ENCODE results near the gene MAPK8IP2. TPM values are rescaled to one million over a fixed set of nuclear protein-coding genes. Genes with fewer than 3 reads are reported as not detected.

Gene MAPK8IP2
- total and polyA plus RNA-seq, 2 of the 13 experiments (the other 11 are each of a cell fraction or from before 2014, with no cell fraction given), result 1.3 to 2.6 TPM

DNA sequence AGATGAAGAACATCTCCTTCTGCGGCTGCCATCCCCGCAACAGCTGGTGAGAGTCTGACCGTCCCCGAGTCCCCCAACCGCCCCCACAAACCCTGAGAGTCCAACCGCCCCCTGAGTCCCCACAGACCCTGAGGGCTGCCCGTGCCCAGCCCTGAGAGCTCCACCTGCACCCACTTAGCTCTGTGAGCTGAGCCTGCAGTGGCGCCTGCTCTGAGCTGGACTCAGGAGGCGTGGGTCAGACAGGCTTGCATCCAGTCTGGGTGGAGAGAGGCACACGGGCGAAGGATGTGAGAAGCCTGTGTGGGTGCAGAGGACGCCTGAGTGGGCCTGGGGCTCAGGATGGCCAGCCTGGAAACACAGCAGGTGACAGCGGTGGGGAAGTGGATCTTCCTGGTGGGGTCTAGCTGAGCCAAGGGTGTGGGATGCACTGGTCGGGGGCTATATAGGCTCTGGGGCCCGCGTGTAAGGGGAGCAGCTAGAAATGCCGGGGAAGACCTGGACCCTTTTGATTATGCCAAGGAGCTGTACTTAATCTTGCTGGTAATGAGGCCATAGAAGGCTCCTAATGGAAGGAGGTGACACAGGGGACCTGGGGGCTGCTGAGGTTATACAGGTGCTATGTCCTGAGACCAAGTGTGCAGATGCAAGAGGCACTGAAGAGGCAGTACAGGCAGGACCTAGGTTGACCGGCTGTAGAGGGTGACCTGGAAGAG, 6.5 kb downstream of the MAPK8IP2 start (continued):
- no peak for TF ChIP-seq HNRNPUL1 (IDR thresholded peaks at IDR 0.05; ENCODE audit: low read depth, low read length)
- no peak for TF ChIP-seq ZNF44 (CRISPR knock-in tag; IDR thresholded peaks at IDR 0.05)
- TF ChIP-seq ZNF431 (CRISPR knock-in tag; IDR thresholded peaks at IDR 0.05; ENCODE audit: borderline replicate concordance, low read depth), result no peak
- no peak for TF ChIP-seq HNF4A (CRISPR knock-in tag; IDR thresholded peaks at IDR 0.05)

DNA sequence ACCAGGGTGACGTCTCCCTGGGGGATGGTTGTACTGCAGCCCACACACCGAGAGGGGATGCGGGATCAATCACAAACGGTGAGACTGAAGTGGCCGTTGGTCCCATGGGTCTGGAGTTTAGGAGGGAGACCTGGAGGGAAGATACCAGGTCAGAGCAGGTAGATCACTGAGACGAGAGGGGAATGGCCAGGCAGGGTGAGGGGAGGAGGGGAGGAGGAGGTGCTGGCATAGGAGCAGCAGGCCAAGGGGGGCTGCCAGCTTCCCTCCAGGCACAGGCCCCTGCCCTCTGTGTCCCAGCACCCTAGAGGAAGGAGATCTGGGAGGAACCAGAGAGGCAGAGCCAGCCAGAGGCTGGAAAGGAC, 7.0 kb downstream of the MAPK8IP2 start:
- no peak for ATAC-seq
- Histone ChIP-seq H3K27ac (ENCODE audit: extremely low read length, insufficient read depth, low read length) (no peak overlapping the region), H3K36me3 (replicated peaks in 1 of 2; ENCODE audit: control insufficient read depth in 1 of 2, insufficient read depth in 2 of 2, low read length in 2 of 2) (no peaks in the 10 kb centered on the region), H3K79me2 (ENCODE audit: insufficient read depth, low read length) (no peaks in the 10 kb centered on the region), H2AFZ (ENCODE audit: low read length) (no peak overlapping the region), H3K4me1 (ENCODE audit: insufficient read depth, low read length) (peaks cover 4% of the 10 kb centered on the region; the same call in 1 of the 2 replicates), H3K9me3 (ENCODE audit: low read length) (no peaks in the 10 kb centered on the region), H3K9ac (ENCODE audit: insufficient read depth, low read depth, low read length) (no peak overlapping the region), H3K27me3 (ENCODE audit: control insufficient read depth in 1 of 2, insufficient read depth in 2 of 2, low read length in 2 of 2) (peaks cover 0 to 6% of the 10 kb centered on the region in 2 experiments; a peak in 2 of 5 replicates), H4K20me1 (ENCODE audit: insufficient read depth, low read length) (no peaks in the 10 kb centered on the region), H3K4me3 (replicated peaks in 1 of 3; ENCODE audit: insufficient read depth in 1 of 3, low read depth in 2 of 3, low read length in 3 of 3) (no peak overlapping the region), H3K4me2 (ENCODE audit: low read depth, low read length) (no peak overlapping the region)
- intact Hi-C loops (cut with micrococcal nuclease; ENCODE audit: unreplicated experiment), result no loop called here
- in situ Hi-C loops (cut with HindIII; ENCODE audit: extremely low pct_ligation_motif_present, low pct_unique_long_range_greater_than_20kb), result no loop called here
- DNase-seq (ENCODE audit: low spot score), result no peak
- ChIA-PET CTCF (ENCODE audit: low intra/inter-chr PET ratio, low total read pairs) (no interaction called here), POLR2A (no interaction called here)
- FAIRE-seq, result no peak
- WGBS (ENCODE audit: low lambda C conversion rate), result 58% methylated on average over 6 of the region's 6 CpGs
- no TSS peak for BruUV-seq (replicated peaks)
- TF ChIP-seq KLF12 (CRISPR knock-in tag; IDR thresholded peaks at IDR 0.05; ENCODE audit: borderline replicate concordance) (no peak), MYPOP (CRISPR knock-in tag; IDR thresholded peaks at IDR 0.05) (no peak), RBM22 (optimal IDR thresholded peaks at IDR 0.05; ENCODE audit: low read length) (no peak), YEATS2 (CRISPR knock-in tag; IDR thresholded peaks at IDR 0.05; ENCODE audit: borderline replicate concordance) (no peak), ZNF318 (CRISPR knock-in tag; IDR thresholded peaks at IDR 0.05) (no peak), ZNF883 (CRISPR knock-in tag; IDR thresholded peaks at IDR 0.05; ENCODE audit: not compliant biosample characterization) (no peak), JARID2 (CRISPR knock-in tag; IDR thresholded peaks at IDR 0.05; ENCODE audit: insufficient replicate concordance) (no peak)
- TF ChIP-seq, protein P1, sequence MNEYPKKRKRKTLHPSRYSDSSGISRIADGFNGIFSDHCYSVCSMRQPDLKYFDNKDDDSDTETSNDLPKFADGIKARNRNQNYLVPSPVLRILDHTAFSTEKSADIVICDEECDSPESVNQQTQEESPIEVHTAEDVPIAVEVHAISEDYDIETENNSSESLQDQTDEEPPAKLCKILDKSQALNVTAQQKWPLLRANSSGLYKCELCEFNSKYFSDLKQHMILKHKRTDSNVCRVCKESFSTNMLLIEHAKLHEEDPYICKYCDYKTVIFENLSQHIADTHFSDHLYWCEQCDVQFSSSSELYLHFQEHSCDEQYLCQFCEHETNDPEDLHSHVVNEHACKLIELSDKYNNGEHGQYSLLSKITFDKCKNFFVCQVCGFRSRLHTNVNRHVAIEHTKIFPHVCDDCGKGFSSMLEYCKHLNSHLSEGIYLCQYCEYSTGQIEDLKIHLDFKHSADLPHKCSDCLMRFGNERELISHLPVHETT (CRISPR knock-in tag; conservative IDR thresholded peaks at IDR 0.05), result no peak
